HG03045 (cell line): ENCODE measurements around the gene CCDC7.
"Not testable (repeated sequence)": the region's sequence is repeated elsewhere in the genome, so short reads cannot be mapped to it uniquely, and the experiment has no call there.

Experiments used
- ATAC-seq: cut with Tn5 transposase; IDR thresholded peaks from one replicate; pipeline ENCODE4 v1.9.1; 2021; ENCODE audit warnings: mild to moderate bottlenecking, moderate library complexity; ENCODE audit not compliant: unreplicated experiment

The CCDC7 gene

GRCh38 chr10:32865170-32865569, 419.2 kb downstream of the CCDC7 start:
- ATAC-seq, result no peak

DNA sequence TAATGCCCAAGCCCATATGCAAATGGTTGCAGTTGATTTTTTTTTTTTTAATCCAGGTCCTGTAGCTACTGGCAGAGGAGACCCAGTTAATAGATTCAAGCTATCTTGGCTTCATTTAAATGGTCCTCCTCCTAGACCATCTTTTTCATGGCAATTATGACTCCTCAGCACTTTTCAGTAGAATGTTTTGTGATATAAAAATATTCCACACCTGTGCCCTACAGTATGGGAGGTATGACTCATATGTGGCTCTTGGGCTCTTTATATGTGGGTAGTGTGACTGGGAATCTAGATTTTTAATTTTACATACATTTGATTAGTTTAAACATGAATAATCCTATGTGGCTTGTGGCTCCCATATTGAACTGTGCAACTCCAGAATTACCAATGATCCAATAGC, 432.0 kb downstream of the CCDC7 start:
- ATAC-seq, result no peak

GRCh38 chr10:32878646-32879045, 432.7 kb downstream of the CCDC7 start:
- no peak for ATAC-seq

- ATAC-seq, result no peak
These were observed 436.1 kb downstream of the CCDC7 start for GRCh38 chr10:32882076-32882475.

GRCh38 chr10:32887481-32887880, 441.5 kb downstream of the CCDC7 start:
- no peak for ATAC-seq

DNA sequence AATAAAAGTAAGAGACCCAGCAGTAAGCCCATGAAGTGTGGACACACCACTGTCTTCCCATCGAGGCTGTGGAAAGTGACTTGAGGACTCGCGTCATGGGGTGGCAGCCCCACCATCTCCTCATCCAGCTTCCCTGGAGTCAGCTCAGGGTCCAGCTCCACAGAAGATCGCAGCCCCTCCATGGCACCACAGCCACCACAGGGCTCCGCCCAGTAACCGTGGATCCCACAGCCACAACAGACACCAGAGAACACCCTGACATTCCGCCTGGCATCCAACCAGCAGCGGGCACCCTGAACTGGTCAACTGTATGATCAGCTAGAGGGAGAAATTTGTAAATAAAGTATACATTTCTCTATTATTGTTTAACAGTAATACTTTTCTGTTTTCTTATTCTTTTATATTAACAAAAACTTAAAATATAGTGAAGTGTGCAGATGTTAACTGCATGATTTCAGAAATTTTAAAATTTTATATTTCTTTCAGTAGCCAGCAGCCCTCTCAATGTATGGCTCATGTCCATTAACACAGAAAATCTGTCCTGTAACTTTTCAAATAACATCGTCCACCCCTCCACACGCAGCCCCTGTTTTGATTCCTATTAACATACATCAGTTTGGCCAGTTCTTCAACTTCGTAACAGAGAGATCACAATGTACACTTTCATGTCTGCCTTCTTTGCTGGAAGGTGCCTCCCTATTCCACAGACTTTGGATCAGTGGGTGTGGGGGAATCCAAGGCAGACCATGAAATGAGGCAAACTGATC, 442.4 kb downstream of the CCDC7 start:
- no peak for ATAC-seq

GRCh38 chr10:32889631-32890212, 443.8 kb downstream of the CCDC7 start:
- no peak for ATAC-seq

GRCh38 chr10:32890444-32890843, 444.5 kb downstream of the CCDC7 start:
- ATAC-seq, result no peak

- ATAC-seq, result no peak
These were observed 445.3 kb downstream of the CCDC7 start for GRCh38 chr10:32891261-32891660.

- no peak for ATAC-seq
These were observed 447.5 kb downstream of the CCDC7 start for GRCh38 chr10:32893434-32893833.

DNA sequence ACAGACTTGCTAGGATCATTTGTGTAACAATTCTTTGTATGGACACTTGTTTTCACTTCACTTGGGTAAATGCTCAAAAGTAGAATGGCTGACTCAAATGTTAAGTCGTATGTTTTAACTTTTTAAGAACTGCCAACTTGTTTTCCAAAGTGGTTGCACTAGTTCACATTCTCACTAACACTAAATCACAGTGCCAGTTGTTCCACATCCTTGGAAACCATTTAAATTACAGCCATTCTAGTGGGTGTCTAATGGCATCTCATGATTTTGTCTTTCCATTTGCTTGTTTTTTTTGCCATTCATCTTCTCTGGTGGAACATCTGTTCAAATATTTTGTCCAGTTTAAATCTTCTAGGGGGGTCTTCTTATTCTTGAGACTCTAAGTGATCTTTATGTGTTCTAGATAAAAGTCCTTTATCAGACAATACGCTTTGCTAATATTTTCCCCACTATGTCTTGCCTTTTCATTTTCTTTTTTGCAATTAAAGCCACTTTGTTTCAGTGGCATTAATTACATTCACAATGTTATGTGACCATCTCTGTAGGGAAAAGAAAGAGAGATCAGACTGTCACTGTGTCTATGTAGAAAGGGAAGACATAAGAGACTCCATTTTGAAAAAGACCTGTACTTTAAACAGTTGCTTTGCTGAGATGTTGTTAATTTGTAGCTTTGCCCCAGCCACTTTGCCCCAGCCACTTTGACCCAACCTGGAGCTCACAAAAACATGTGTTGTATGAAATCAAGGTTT, 448.1 kb downstream of the CCDC7 start:
- no peak for ATAC-seq

GRCh38 chr10:32895200-32895968, 449.4 kb downstream of the CCDC7 start:
- ATAC-seq, result not testable (repeated sequence)

DNA sequence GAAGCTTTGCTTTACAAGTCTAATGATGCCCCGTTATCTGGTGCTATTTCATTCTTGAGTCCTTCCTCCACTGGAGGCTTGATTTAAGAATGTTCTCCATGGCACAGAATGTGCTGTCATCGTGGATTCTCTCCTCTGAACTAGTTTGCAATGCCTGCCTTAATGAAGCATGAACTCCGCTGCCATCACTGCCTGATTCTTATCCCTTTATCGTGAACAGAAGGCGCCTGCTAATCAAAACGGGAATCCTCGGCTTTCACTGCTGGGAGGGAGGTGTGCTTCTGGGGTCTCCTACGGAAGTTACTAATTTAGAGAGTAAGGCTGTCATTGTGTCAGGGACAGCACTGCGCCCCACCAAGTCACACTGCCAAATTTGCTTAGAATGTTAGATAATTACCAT, 455.9 kb downstream of the CCDC7 start:
- ATAC-seq, result no peak

DNA sequence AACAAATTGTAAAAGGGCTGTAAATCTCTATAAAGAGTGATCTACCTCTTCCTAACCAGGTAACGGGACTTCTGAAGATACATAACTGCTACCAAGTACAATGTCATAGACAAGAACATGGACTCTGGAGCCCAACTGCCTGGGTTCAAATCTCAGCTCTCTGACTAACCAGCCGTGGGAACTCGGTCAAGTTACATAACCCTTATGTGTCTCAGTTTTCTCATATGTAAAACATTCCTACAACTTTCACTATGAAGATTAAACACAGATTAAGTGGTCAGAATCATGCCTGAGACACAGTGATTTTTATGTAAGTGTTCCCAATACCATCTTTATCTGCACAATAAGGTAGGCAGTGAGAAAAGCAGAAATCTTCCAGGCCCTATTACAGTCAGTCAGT, 459.5 kb downstream of the CCDC7 start:
- no peak for ATAC-seq

DNA sequence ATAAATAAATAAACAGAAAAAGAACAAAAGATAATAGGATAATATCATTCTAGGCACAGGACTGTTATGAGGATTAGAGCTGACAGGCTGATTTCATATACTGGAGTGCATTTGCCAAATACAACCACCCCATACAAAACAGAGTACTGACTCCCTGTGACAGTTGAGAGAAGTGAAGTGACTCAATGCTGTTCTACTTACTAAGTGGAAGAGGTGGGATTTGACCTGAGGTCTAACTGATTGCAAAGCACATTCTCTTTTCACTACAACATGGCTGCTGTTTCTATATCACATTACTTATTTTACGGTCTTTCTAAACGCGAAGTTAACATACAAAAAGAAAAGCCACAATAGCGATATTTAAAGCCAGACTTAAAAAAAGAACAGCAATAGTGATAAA, 460.7 kb downstream of the CCDC7 start:
- no peak for ATAC-seq

GRCh38 chr10:32909456-32909855, 463.5 kb downstream of the CCDC7 start:
- no peak for ATAC-seq

DNA sequence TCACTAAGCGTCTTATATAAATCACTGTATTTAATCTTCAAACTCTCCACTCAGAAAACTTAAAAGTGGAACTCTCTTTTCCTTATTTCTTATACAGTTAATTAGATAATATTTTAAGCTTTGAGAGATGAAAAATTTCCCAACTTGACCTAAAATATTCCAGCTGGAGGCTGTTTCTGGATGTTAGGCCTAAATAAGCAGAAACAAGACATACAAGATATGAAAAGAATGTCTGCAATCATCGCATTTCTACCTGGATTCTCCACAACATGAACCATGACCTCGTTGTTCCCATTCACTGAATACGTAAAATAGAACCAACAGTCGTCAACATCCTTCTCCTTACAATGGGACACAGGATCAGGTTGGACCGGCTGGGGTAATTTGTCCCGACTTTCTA, 464.0 kb downstream of the CCDC7 start:
- not testable (repeated sequence) for ATAC-seq

DNA sequence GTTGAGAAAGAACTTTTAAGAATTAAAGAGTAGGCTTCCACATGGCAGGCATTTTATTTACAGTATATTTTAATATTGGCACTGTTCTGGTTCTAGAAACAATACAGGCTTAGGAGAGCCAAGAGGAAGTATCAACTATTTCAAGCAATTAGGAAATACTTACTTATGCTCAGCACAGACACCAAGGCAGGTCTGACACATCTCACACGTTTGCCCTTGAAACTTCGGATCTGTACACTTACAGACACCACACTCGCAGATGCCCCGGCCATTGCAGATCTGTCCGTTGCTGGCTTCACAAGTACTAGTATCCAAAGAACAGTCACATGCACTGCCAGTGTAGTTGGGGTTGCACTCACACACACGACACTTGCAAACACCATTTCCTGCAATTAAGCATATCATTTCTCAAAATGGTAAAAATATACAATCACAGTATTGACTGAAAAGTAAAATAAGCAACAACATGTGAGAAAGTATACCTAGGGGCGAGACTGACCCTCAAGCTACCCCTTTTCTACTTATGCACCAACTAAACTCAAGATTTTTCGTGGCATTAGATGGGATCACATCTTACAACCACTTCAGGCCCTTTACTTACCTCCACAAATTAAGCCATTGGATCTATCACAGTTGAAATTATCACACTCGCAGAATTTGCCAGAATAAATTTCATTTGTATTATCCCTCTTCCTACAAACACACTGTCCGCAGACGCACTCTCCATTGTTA, 465.5 kb downstream of the CCDC7 start:
- ATAC-seq, result no peak

DNA sequence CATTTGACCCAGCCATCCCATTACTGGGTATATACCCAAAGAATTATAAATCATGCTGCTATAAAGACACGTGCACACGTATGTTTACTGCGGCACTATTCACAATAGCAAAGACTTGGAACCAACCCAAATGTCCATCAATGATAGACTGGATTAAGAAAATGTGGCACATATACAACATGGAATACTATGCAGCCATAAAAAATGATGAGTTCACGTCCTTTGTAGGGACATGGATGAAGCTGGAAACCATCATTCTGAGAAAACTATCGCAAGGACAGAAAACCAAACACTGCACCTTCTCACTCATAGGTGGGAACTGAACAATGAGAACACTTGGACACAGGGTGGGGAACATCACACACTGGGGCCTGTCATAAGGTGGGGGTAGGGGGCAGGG, 471.9 kb downstream of the CCDC7 start:
- not testable (repeated sequence) for ATAC-seq

DNA sequence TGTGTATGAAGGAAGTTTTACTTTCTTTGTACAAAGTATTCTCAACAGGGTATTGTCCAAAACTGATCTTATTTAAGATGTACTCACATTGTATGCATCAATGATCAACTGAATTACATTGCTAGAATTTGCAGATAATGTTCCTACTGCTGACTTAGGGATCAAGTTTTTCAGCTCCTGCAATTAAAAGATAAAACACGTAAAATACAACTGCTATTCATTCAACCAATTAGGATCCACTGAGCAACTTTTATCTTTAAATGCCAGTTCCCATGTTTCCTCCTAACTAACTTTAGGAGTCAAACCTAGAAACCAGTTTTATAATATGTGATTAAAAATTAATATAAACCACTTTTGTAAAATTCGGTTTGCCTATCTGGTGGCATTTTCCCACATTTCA, 476.2 kb downstream of the CCDC7 start:
- no peak for ATAC-seq

DNA sequence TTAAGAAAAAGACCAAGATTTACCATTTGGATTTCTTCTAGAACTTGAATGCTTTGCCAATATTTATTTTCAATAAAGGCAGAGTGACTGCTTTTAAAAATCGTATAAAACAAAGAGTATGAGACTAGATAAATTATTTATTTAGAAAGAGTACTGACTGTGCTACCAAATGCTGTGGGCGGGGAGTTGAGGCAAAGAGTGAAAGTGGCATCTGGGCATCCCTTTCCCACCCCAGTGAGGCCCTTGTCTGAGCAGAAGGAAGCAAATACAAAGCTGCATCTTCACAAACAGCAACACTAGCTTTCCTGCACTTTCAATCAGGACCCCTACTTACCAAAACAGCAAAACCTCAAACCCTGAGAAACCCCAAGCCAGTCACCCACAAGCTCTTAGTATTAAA, 477.2 kb downstream of the CCDC7 start:
- ATAC-seq, result no peak
